Gastroesophageal sphincter (tissue), 4 donors: ENCODE data around the gene SEC24B. TPM values are rescaled to one million over a fixed set of nuclear protein-coding genes. Genes with fewer than 3 reads are reported as not detected.

ENCODE experiments used
- ATAC-seq: fragments of 150-250 bp; one replicate; pipeline ENCODE4 v1.9.1; 2016; ENCODE audit warnings: mild to moderate bottlenecking, moderate library complexity
- H3K27ac ChIP-seq, 4 donors: fragments of 200-600 bp; sonication (generic) in 3 of 4; 1 replicate in 3 of 4; 2 replicates in 1 of 4; pipeline ENCODE4 v1.5.1; 2016 to 2019
- H3K27me3 ChIP-seq: fragments of 200-600 bp; sonication (generic); one replicate; pipeline ENCODE4 v1.5.1; 2019
- H3K36me3 ChIP-seq, 2 donors: fragments of 200-600 bp; sonication (generic); one replicate each; pipeline ENCODE4 v1.5.1; 2019; ENCODE audit warnings: control low read depth in 1 of 2
- H3K4me1 ChIP-seq, 3 donors: fragments of 200-600 bp; sonication (generic); 1 replicate in 2 of 3; 2 replicates in 1 of 3; pipeline ENCODE4 v1.5.1; 2016 to 2019; ENCODE audit warnings: control low read depth in 2 of 3
- H3K4me3 ChIP-seq, 2 donors: fragments of 200-600 bp; sonication (generic); one replicate each; pipeline ENCODE4 v1.5.1; 2019; ENCODE audit warnings: mild to moderate bottlenecking in 1 of 2, moderate library complexity in 1 of 2
- H3K9me3 ChIP-seq, 3 donors: fragments of 200-600 bp; sonication (generic); one replicate each; pipeline ENCODE4 v1.5.1; 2017 to 2019; ENCODE audit warnings: control low read depth in 2 of 3
- EP300 ChIP-seq: sonication (generic); formaldehyde crosslinking; IDR thresholded peaks from one replicate; pipeline ENCODE4 v1.6.1; 2017; ENCODE audit warnings: antibody characterized with exemption, mild to moderate bottlenecking
- POLR2A ChIP-seq, 2 donors: fragments of 450-650 bp; IDR thresholded peaks; one replicate each; pipeline ENCODE4 v1.6.1; 2017; ENCODE audit warnings: antibody characterized with exemption in 2 of 2, mild to moderate bottlenecking in 2 of 2, moderate library complexity in 1 of 2
- POLR2AphosphoS5 ChIP-seq: sonication (generic); formaldehyde crosslinking; IDR thresholded peaks from one replicate; pipeline ENCODE4 v1.6.1; 2017; ENCODE audit warnings: antibody characterized with exemption
- WGBS, 2 donors: methylation state at CpG; one replicate each; pipeline ENCODE4 v1.1.5; 2018; ENCODE audit warnings: low coverage in 1 of 2; 5-methylcytosine and 5-hydroxymethylcytosine counted together
- total RNA-seq, 4 donors: library from RNA; depleted of rRNA; stranded (reverse); fragments of >200 nt; gene quantifications; one replicate each; pipeline ENCODE4 v1.1.0, GENCODE V29; 2016
- TF ChIP-seq, protein P1 (sequence below), 4 experiments: fragments of 200-600 bp in 2 of 4; fragments of 450-650 bp in 2 of 4; sonication (generic) in 1 of 4; IDR thresholded peaks; one replicate each; pipeline ENCODE4 v1.5.1; 2017 to 2019; ENCODE audit warnings: antibody characterized with exemption in 4 of 4, mild to moderate bottlenecking in 2 of 4, moderate library complexity in 2 of 4

SEC24B gene
- total RNA-seq, 4 donors from 2014 or later = 39.5 to 43.5 (median 41.7) TPM

DNA sequence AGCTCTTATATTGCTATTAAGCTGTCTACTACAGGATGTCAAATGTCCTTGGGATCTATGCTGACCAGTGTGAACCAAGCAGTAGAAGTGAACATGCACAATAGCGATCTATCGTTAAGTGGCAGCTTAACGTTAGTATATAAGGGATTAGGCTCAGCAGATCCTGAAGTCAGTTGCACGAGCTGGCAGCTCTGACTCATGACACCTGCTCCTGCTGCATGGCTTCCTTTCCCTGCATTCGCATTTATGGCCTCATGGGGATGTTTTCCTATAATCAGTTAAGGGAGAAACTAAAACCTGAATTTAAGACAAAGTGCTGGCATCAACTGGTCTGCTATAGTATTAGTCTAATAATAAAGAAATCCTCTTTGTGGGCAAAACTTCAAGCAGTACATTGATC, 113.8 kb downstream of the SEC24B start:
- ATAC-seq = no peak
- no peak overlapping the region for H3K27ac ChIP-seq
- peaks cover 0 to 49% of the 10 kb centered on the region in 2 donors for H3K36me3 ChIP-seq
- H3K27me3 ChIP-seq = no peaks in the 10 kb centered on the region
- H3K9me3 ChIP-seq = no peaks in the 10 kb centered on the region
- 74 to 88% methylated on average over 3 to 4 of the region's 5 CpGs for WGBS, 2 donors
- no peak overlapping the region for H3K4me3 ChIP-seq
- no peaks in the 10 kb centered on the region for H3K4me1 ChIP-seq
- TF ChIP-seq EP300 = no peak
- TF ChIP-seq POLR2A (IDR thresholded peaks at IDR 0.05) = no peak
- TF ChIP-seq POLR2AphosphoS5 = no peak
- TF ChIP-seq, protein P1, sequence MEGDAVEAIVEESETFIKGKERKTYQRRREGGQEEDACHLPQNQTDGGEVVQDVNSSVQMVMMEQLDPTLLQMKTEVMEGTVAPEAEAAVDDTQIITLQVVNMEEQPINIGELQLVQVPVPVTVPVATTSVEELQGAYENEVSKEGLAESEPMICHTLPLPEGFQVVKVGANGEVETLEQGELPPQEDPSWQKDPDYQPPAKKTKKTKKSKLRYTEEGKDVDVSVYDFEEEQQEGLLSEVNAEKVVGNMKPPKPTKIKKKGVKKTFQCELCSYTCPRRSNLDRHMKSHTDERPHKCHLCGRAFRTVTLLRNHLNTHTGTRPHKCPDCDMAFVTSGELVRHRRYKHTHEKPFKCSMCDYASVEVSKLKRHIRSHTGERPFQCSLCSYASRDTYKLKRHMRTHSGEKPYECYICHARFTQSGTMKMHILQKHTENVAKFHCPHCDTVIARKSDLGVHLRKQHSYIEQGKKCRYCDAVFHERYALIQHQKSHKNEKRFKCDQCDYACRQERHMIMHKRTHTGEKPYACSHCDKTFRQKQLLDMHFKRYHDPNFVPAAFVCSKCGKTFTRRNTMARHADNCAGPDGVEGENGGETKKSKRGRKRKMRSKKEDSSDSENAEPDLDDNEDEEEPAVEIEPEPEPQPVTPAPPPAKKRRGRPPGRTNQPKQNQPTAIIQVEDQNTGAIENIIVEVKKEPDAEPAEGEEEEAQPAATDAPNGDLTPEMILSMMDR (IDR thresholded peaks at IDR 0.05) = no peak

DNA sequence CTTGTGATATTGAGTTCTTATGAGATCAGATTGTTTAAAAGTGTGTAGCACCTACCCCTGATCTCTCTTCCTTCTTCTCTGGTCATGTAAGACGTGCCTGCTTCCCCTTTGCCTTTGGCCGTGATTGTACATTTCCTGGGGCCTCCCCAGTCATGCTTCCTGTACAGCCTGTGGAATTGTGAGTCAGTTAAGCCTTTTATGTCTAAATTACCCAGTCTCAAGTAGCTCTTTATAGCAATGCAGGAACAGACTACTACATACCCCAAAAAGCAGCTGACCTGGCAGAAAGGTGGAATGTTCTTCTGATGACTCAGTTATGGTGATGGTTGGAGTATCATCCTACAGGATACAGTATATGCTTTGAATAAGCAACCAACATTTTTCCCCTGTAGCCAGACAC, 115.0 kb downstream of the SEC24B start:
- H3K36me3 ChIP-seq = peaks cover 0 to 38% of the 10 kb centered on the region in 2 donors
- peak; percentile 18 for TF ChIP-seq POLR2AphosphoS5
- TF ChIP-seq, protein P1 (IDR thresholded peaks at IDR 0.05) = no peak
- no peaks in the 10 kb centered on the region for H3K27me3 ChIP-seq
- ATAC-seq = peak; percentile 46
- H3K27ac ChIP-seq = peak overlapping the region in 1 of 4 donors; percentile 26
- H3K4me3 ChIP-seq = no peak overlapping the region
- WGBS, 2 donors = 67 to 73% methylated on average over 2 of the region's 2 CpGs
- H3K4me1 ChIP-seq = no peaks in the 10 kb centered on the region
- H3K9me3 ChIP-seq = no peaks in the 10 kb centered on the region

DNA sequence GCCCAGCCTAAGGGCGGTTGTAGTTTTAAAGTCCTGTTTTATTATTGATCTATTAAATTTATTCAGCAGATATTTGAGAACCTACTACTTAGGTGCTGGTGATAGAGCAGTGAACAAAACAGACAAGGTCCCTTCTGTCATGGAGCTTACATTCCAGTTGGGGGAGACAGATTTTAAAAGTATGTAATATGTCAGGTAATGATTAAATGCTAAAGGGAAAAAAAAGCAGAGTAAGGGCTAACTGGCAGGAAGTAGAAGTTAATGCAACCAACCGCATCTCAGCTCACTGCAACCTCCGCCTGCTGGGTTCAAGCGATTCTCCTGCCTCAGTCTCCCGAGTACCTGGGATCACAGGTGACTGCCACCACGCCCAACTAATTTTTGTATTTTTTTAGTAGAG, 118.6 kb downstream of the SEC24B start:
- H3K36me3 ChIP-seq = peaks cover 0 to 18% of the 10 kb centered on the region in 2 donors
- WGBS, 2 donors = 94 to 100% methylated on average over 4 to 6 of the region's 6 CpGs
- H3K4me1 ChIP-seq = no peaks in the 10 kb centered on the region
- TF ChIP-seq EP300 (no peak), POLR2AphosphoS5 (no peak), POLR2A (IDR thresholded peaks at IDR 0.05) (no peak)
- TF ChIP-seq, protein P1 (IDR thresholded peaks at IDR 0.05) = no peak
- H3K27me3 ChIP-seq = no peaks in the 10 kb centered on the region
- ATAC-seq = no peak
- no peak overlapping the region for H3K4me3 ChIP-seq
- H3K9me3 ChIP-seq = peaks cover 0 to 1% (median 0%) of the 10 kb centered on the region in 3 donors
- H3K27ac ChIP-seq = no peak overlapping the region

DNA sequence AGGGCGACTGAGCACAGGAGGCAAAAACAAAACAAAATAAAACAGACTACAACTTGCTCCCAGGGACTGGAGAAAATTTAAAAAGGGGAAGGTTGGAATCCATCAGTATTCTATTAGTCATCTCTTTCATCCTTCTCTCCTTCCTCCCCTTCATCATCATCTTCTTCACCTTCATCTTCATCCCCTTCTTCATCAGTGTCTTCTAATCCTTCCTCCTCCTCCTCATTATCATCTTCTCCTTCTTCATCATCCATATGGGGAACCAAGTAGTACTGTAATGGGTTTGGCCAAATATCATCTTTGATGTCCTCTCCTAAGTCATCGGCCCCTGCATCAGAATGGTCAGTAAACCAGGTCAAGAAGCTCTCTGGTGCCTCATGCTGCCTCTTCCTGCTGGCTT, 119.5 kb downstream of the SEC24B start:
- TF ChIP-seq POLR2AphosphoS5 (no peak), EP300 (no peak), POLR2A (IDR thresholded peaks at IDR 0.05) (no peak)
- TF ChIP-seq, protein P1 (IDR thresholded peaks at IDR 0.05) = no peak
- no peak overlapping the region for H3K27ac ChIP-seq
- H3K36me3 ChIP-seq = peaks cover 0 to 13% of the 10 kb centered on the region in 2 donors
- no peak overlapping the region for H3K4me3 ChIP-seq
- ATAC-seq = no peak
- H3K9me3 ChIP-seq = peaks cover 0 to 5% (median 0%) of the 10 kb centered on the region in 3 donors
- no peaks in the 10 kb centered on the region for H3K4me1 ChIP-seq
- H3K27me3 ChIP-seq = no peaks in the 10 kb centered on the region
- WGBS, 2 donors = 90 to 95% methylated on average over 2 of the region's 2 CpGs

DNA sequence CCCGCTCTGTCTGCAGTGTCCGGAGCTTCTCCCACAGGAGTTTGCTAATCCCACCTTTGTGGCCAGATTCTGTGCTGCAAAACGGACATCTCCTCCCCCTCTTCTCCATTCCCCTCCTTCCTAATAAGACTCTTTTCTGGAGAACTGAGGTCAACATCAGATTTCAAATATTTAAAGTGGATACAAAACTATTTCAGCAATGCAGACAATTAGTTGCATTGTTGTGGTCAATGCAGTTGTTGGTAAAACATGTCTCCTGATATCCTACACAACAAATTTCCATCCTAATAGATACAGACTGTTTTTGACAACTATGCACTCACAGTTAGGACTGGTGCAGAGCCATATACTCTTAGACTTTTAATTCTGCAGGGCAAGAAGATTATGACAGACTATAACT, 121.4 kb downstream of the SEC24B start:
- no peak for TF ChIP-seq POLR2AphosphoS5
- no peak for TF ChIP-seq POLR2A (IDR thresholded peaks at IDR 0.05)
- TF ChIP-seq, protein P1 (IDR thresholded peaks at IDR 0.05) = no peak
- no peak for TF ChIP-seq EP300
- no peak overlapping the region for H3K27ac ChIP-seq
- no peak overlapping the region for H3K4me3 ChIP-seq
- 84 to 90% methylated on average over 2 to 3 of the region's 3 CpGs for WGBS, 2 donors
- peaks cover 0 to 5% (median 0%) of the 10 kb centered on the region in 3 donors for H3K9me3 ChIP-seq
- peaks cover 0 to 6% of the 10 kb centered on the region in 2 donors for H3K36me3 ChIP-seq
- H3K27me3 ChIP-seq = no peaks in the 10 kb centered on the region
- ATAC-seq = no peak
- peaks cover 0 to 6% (median 0%) of the 10 kb centered on the region in 3 donors for H3K4me1 ChIP-seq
